HG02981 (cell line): ENCODE measurements around the gene DHX34.

Experiments
- ATAC-seq: cut with Tn5 transposase; IDR thresholded peaks from one replicate; pipeline ENCODE4 v1.9.1; 2021; ENCODE audit warnings: mild to moderate bottlenecking, moderate library complexity; ENCODE audit not compliant: unreplicated experiment

DHX34 gene

GRCh38 chr19:47432091-47432490 lies 83.0 kb downstream of the DHX34 start:
- no peak for ATAC-seq
